HG03139 (cell line): ENCODE data around the gene TARBP2.

ENCODE experiments used
- ATAC-seq: cut with Tn5 transposase; IDR thresholded peaks from one replicate; pipeline ENCODE4 v1.9.1; 2021; ENCODE audit not compliant: unreplicated experiment

Gene TARBP2

GRCh38 chr12:53552361-53553327, 51.6 kb downstream of the TARBP2 start:
- ATAC-seq, result no peak
